Kidney glomerular epithelial cell (primary cell): Measurements from ENCODE around the gene CRHR2.
"Not testable (repeated sequence)": the region's sequence is repeated elsewhere in the genome, so short reads cannot be mapped to it uniquely, and the experiment has no call there.

Experiments
- DNase-seq: peaks from one replicate; lab custom pipeline; 2025; lab: John Stamatoyannopoulos, UW

The CRHR2 gene

GRCh38 chr7:30654296-30655090, 27.8 kb downstream of the CRHR2 start:
- DNase-seq: no peak

- DNase-seq: no peak
Measured at GRCh38 chr7:30652698-30653641, 29.3 kb downstream of the CRHR2 start.

- no peak for DNase-seq
Measured at GRCh38 chr7:30652132-30652531, 30.1 kb downstream of the CRHR2 start.

DNA sequence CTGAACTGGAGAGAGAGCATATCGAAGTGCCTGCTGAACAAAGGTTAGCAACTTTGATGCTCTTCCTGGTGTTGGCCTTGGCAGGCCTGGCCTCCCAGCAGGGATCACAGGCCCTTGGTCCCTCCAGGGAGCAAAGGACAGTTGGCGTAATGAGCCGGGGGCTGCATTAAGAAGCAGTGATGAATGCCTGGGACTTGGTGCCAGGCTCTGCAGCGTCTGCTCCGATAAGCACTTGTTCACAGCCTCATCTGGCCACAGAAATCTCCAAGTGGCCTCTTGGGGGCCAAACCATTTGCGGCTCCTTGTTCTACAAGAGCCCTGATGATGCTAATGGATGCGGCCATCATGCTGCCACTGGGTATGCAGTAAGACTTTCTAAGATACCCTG, 31.8 kb downstream of the CRHR2 start:
- DNase-seq: no peak

DNA sequence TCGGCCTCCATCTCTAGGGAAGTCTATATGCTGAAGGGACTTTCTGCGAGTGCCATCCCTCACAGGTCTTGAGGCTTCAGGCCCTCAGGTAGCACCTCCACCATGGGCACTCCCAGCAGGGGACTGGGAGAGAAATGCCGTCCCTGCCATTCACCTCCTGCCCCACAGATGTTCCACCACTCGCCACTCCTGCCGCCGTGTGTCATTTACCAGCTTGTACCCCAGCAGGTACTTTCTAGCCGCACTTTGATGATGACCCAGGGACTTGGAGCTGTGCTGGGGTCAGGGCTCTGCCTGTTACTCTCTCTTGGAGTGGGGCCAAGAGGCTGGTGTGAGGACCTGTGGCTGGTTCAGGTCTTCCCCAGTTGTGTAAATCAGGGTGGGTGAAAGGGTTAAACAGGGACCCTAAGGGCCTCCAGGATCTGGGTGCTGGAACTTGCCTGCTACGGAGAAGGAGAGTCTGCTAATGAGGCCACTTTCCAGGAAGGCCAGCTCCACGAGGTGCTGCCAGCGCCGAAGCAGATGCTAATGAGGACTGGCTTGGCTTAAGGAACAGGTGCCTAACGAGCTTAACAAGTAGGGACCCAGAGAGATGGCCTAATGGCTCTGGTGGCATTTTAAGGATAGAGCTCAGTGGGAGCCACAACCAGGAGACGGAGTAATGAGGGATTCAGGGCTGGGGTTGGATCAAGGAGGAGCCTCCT, 32.4 kb downstream of the CRHR2 start:
- DNase-seq: no peak

DNA sequence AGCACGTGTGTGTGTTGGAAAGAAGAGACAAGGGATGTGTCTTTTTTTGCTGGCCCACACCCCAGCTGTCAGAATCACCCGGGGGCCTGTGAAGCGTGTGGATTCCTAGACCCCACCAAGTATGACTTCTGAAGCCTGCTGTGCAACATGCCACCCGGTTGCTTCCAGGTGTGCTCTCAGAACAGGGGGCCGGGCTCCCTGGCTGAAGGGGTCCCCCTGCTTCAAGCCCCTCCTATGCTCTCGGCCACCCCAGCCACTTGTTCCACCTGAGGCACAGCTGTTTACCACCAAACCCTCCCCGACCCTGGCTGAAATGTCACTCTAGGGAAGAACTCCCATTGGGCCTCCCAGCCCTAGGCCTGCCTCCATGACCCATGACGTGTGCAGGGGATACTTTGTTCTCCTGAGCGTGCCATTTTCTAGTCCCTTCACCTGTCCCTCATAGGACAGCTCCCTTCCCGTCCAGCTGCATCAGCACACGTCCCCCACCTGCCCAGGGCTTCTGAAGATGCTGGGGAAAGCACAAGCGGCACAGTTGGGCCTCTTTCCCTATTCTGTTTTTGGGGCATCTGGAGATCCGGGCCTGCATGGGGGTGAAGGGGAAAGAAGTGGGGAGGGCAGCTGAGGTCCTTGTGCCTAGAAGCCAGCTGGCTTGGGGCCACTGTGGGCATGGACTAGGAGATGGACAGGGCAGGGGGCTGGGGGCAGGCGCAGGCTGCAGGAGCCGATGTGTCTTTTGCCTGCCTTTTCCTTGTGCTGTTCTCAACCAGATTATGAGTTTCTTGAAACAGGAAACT, 33.3 kb downstream of the CRHR2 start:
- DNase-seq: no peak

GRCh38 chr7:30647589-30648364, 34.5 kb downstream of the CRHR2 start:
- DNase-seq: no peak

GRCh38 chr7:30646154-30646553, 36.1 kb downstream of the CRHR2 start:
- no peak for DNase-seq

DNA sequence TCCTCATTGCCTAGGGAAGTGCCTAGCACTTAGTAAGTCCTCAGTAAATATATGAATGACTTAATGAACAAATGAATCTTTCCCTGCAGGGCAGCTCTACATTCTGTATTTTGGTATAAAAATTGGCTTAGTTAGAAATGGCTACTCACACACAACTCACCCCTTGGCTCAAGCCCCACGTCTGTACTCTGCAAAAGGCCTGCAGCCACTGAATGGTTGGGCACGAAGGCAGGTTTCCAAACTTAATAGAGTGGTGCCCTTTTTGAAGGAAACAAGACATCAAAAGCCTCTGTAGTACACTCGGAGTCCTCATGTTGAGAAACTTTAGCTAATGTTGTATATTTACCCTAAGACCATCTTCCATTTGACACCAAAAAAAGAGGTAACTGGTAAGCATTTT, 36.6 kb downstream of the CRHR2 start:
- no peak for DNase-seq

DNA sequence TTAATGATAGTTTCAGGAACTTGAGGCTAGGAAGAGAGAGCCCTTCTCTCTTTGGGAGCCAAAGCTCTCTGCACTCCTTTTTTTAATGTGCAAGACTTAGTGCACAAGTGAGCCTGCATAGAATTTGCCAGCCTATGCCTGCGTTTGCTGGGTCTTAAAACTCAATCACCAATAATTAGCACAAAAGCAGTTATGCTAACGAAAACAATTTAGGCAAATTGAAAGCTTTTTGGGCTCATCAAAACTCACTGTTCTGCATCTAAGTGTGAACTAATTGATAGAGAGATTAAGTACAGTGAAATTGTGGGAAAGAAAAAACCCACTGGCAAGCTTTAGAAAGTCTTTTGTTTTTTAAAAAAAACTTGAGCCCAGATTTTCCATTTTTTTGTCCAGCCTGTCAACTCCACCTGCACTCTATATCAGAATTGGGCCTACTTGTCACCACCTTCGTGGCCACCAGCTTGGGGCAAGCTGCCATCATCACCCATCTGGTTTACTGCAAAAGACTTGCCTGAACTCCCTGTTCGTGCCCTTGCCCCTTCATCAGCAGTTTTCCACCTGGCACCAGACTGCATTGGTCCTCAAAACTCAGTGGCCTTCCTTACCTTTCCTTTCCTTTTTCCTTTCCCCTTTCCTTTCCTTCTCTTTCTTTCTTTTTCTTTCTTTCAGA, 37.8 kb downstream of the CRHR2 start:
- no peak for DNase-seq

DNA sequence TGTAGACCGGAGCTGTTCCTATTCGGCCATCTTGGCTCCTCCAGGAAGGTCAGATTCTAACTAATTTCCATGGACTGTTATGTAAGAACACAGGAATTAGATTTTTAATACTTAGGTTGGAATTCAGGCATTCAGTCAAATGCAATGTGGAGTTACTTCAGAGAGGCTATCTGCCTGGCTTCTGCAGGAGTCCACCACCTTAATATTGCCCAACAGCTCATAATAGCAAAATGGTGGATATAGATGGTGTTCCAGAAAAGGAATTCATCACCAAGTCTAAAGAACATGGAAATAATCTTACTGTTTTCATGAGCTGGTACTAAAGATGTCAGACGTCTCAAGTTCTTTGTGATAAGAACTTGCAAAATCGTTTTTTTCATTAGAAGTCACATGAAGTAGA, 39.5 kb downstream of the CRHR2 start:
- no peak for DNase-seq

DNA sequence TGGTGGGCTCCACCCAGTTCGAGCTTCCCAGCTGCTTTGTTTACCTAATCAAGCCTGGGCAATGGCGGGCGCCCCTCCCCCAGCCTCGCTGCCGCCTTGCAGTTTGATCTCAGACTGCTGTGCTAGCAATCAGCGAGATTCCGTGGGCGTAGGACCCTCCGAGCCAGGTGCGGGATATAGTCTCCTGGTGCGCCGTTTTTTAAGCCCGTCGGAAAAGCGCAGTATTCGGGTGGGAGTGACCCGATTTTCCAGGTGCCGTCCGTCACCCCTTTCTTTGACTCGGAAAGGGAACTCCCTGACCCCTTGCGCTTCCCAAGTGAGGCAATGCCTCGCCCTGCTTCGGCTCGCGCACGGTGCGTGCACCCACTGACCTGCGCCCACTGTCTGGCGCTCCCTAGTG, 39.9 kb downstream of the CRHR2 start:
- DNase-seq: not testable (repeated sequence)

DNA sequence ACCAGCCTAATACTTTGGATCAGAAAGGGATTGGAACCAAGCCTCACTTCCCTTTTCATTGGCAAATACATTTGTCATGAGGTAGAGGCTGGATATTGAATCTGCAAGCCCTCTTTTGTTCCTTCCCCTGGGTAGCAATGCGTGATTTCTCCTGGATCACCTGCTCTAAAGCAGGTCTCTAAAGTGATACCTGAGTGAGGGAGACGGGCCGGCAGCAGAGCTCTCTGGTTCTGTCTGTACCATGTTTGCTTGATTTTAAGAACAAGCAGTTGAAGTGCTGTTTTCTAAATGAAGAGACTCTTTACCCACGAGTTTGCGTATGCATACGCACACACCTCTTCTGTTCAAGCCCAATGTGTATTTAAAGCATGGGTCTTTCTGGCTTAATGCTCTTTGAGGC, 46.5 kb downstream of the CRHR2 start:
- DNase-seq: no peak

- DNase-seq: no peak
Measured at GRCh38 chr7:30634634-30635201, 47.5 kb downstream of the CRHR2 start.

DNA sequence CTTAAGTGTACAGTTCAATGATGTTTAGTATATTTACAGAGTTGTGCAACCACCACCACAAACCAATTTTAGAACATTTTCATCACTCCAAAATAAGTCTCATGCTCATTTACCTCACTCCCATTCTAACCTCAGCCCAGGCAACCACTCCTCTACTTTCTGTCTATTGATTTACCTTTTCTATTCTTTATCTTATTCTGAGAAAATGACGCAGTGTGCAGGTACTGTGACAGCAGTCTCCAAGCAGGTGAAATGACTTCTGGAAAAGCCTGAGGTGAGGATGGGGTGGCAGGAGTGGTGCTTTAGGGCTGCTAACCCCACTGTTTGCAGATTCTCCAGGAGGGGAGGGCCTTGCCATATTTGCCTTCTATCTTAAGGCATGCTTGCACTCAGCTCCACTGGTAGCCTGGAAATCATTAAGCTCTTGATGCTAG, 48.0 kb downstream of the CRHR2 start:
- no peak for DNase-seq

GRCh38 chr7:30633223-30633622, 49.0 kb downstream of the CRHR2 start:
- DNase-seq: no peak

DNA sequence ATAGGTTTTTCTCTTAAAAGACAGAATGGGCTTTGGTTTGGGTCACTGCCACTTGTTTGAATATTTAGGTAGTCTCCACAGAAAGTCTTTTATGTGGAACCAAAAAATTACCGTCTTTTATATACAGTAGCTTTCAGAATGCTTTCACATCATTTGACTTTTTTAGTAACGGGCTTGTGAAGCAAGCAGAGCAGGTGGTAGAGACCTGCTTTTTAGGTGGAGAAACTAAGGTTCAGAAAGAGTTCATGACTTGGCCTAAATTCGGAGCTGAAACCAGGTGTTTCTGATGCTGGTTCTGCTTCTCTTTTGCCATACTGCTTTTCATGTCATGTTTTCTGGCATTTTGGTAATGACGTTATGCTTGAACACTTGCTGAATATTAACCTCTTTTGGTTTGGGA, 51.3 kb downstream of the CRHR2 start:
- DNase-seq: no peak

DNA sequence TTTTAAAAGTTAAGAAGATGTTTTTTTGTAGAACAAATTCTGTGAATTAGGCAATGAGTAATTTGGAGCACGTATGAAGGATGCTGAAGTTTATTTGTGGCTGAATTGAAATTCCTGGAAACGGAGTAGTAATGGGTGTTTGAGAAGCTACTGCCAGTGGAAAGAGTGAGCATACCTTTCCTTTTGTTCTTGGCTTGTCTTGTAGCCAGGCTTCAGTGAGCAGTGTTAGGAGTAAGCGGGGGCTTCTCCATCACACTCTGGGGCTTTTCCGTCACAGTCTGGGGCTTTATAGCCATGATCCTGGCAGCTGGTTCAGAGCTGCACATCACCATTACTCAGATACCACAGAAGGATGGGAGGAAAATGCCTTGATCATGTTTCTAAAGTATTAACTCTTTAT, 55.2 kb downstream of the CRHR2 start:
- DNase-seq: no peak

DNA sequence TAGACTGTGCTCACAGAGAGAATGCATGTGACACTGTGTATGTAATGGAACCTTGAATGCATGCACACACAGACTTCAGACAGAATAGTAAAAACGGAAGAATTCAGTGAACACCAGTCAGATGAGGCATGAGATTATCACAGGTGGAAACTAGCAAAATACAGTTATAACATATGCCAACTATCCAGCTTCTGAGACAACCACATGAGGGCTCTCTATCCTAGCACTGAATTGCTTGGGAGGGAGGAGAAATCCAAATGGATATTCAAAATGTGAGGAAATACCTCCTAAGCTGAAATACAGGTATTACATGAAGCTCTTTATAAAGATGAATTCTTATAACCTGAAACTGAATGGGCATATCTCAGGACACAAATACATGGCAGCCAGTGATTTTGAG, 57.0 kb downstream of the CRHR2 start:
- DNase-seq: no peak

DNA sequence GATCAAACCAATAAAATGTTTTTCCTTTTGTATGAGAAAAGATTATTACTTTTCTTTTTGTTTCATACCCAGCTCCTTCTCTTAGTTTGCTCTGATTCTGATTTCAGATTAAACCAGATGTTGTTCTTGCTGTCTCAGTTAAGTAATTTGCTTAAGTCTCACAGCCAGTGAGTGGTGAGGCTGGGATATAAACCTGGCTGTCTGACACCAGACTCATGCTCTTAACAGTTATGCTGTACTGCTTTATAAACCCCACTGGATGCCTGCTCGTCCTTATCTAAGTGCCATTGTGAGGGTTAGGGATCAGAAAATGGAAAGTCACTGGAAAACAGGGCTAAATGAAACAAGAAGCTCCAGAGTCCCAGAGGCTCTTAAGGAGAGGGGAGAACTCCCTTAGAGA, 63.3 kb downstream of the CRHR2 start:
- no peak for DNase-seq
